Transverse colon (tissue), 4 donors: Measurements from ENCODE around the gene MYOM1. TPM values are rescaled to one million over a fixed set of nuclear protein-coding genes. Genes with fewer than 3 reads are reported as not detected.

ENCODE experiments used
- DNase-seq: peaks from one replicate; pipeline ENCODE4 v3.0.0-alpha.2; 2019
- H3K27ac ChIP-seq, 4 donors: fragments of 200-600 bp; sonication (generic); 2 replicates each; pipeline ENCODE4 v1.5.1; 2016 to 2018; ENCODE audit warnings: inconsistent platforms in 4 of 4
- H3K27me3 ChIP-seq: fragments of 200-600 bp; sonication (generic); 2 replicates; pipeline ENCODE4 v1.5.1; 2017; ENCODE audit warnings: inconsistent platforms
- H3K36me3 ChIP-seq, 4 donors: fragments of 200-600 bp; sonication (generic); 2 replicates each; pipeline ENCODE4 v1.5.1; 2017 to 2019; ENCODE audit warnings: inconsistent platforms in 4 of 4
- H3K4me1 ChIP-seq, 4 donors: fragments of 200-600 bp; sonication (generic); 2 replicates each; pipeline ENCODE4 v1.5.1; 2017 to 2020; ENCODE audit warnings: inconsistent platforms in 4 of 4
- H3K4me3 ChIP-seq, 4 donors: fragments of 200-600 bp; sonication (generic); 1 replicate in 1 of 4; 2 replicates in 3 of 4; pipeline versions ENCODE4 v1.5.1 to v1.6.1; 2017 to 2019; ENCODE audit warnings: inconsistent platforms in 4 of 4
- H3K9me3 ChIP-seq, 2 donors: fragments of 200-600 bp; sonication (generic); 2 replicates each; pipeline ENCODE4 v1.5.1; 2017 to 2019; ENCODE audit warnings: inconsistent platforms in 2 of 2
- CTCF ChIP-seq, 5 experiments: fragments of 200-600 bp in 3 of 5; fragments of 450-650 bp in 2 of 5; sonication (generic) in 3 of 5; IDR thresholded peaks; 1 replicate in 2 of 5; 2 replicates in 3 of 5; pipeline ENCODE4 v1.5.1; 2016 to 2017; ENCODE audit warnings: antibody characterized with exemption in 5 of 5, inconsistent platforms in 3 of 5, mild to moderate bottlenecking in 2 of 5, moderate library complexity in 1 of 5
- EP300 ChIP-seq: sonication (generic); formaldehyde crosslinking; IDR thresholded peaks from one replicate; pipeline ENCODE4 v1.6.1; 2017; ENCODE audit warnings: antibody characterized with exemption, low read depth
- POLR2A ChIP-seq: fragments of 450-650 bp; IDR thresholded peaks from one replicate; pipeline ENCODE4 v1.6.1; 2016; ENCODE audit warnings: antibody characterized with exemption, mild to moderate bottlenecking, moderate library complexity
- POLR2AphosphoS5 ChIP-seq, 3 donors: sonication (generic); formaldehyde crosslinking; IDR thresholded peaks; one replicate each; pipeline ENCODE4 v1.6.1; 2016; ENCODE audit warnings: antibody characterized with exemption in 3 of 3
- WGBS, 2 donors: methylation state at CpG; one replicate each; pipeline ENCODE4 v1.1.5; 2018; ENCODE audit warnings: low coverage in 1 of 2; 5-methylcytosine and 5-hydroxymethylcytosine counted together
- in situ Hi-C, 4 donors: fragments of 200-750 bp; cut with MboI; loops; one replicate each; pipeline versions ENCODE4 v1.15.0 to v1.15.1; 2017; ENCODE audit warnings: low sequenced_read_pairs in 3 of 4, low pct_ligation_motif_present in 1 of 4, low pct_unique_long_range_greater_than_20kb in 1 of 4
- intact Hi-C: fragments of 100-400 bp; cut with DNase I; formaldehyde crosslinking; loops from one replicate; pipeline ENCODE4 v1.15.1; 2023; ENCODE audit warnings: low total_unique reads
- total RNA-seq, 4 donors: library from RNA; depleted of rRNA; stranded (reverse); fragments of >200 nt; gene quantifications; one replicate each; pipeline ENCODE4 v1.1.0, GENCODE V29; 2016

MYOM1 gene
- total RNA-seq, 4 donors from 2014 or later, result 6.0 to 30.4 (median 7.7) TPM

GRCh38 chr18:3055186-3055728, 164.5 kb downstream of the MYOM1 start:
- no peak for DNase-seq
- Histone ChIP-seq H3K27ac (no peak overlapping the region), H3K36me3 (no peaks in the 10 kb centered on the region), H3K4me1 (peaks cover 0 to 31% (median 16%) of the 10 kb centered on the region in 4 donors), H3K9me3 (no peaks in the 10 kb centered on the region), H3K4me3 (no peak overlapping the region), H3K27me3 (no peaks in the 10 kb centered on the region)
- intact Hi-C loops (no loop called here), in situ Hi-C loops (loop anchor here in 2 of 4 donors (25.0 kb wide), 1 partner anchor 118 kb away; no protein-coding TSS in a partner anchor)
- no peak for TF ChIP-seq POLR2AphosphoS5 (IDR thresholded peaks at IDR 0.05)
- TF ChIP-seq POLR2A, result no peak
- no peak for TF ChIP-seq EP300
- no peak for TF ChIP-seq CTCF (IDR thresholded peaks at IDR 0.05)
- 58 to 63% methylated on average over 4 of the region's 4 CpGs for WGBS, 2 donors

- intact Hi-C loops, result no loop called here
- no peak for DNase-seq
- no peaks in the 10 kb centered on the region for H3K27me3 ChIP-seq
- no peak for TF ChIP-seq POLR2AphosphoS5 (IDR thresholded peaks at IDR 0.05)
- TF ChIP-seq POLR2A, result no peak
- no peak for TF ChIP-seq CTCF (IDR thresholded peaks at IDR 0.05)
- TF ChIP-seq EP300, result no peak
- H3K36me3 ChIP-seq, result no peaks in the 10 kb centered on the region
- 70% methylated on average over 3 of the region's 3 CpGs; no CpG with 5 or more reads in 1 of the 2 donors for WGBS, 2 donors
- no peak overlapping the region for H3K27ac ChIP-seq
- no peaks in the 10 kb centered on the region for H3K9me3 ChIP-seq
- in situ Hi-C loops, result loop anchor here in 2 of 4 donors (25.0 kb wide), 1 partner anchor 117 kb away; no protein-coding TSS in a partner anchor
- peaks cover 0 to 31% (median 16%) of the 10 kb centered on the region in 4 donors for H3K4me1 ChIP-seq
- no peak overlapping the region for H3K4me3 ChIP-seq
Measured at GRCh38 chr18:3054780-3055179, 165.0 kb downstream of the MYOM1 start.

GRCh38 chr18:3054214-3054613, 165.6 kb downstream of the MYOM1 start:
- Histone ChIP-seq H3K27ac (no peak overlapping the region), H3K4me3 (no peak overlapping the region), H3K9me3 (no peaks in the 10 kb centered on the region), H3K36me3 (no peaks in the 10 kb centered on the region), H3K27me3 (no peaks in the 10 kb centered on the region), H3K4me1 (peaks cover 0 to 26% (median 14%) of the 10 kb centered on the region in 4 donors)
- in situ Hi-C loops, result loop anchor here in 2 of 4 donors (25.0 kb wide), 1 partner anchor 117 kb away; no protein-coding TSS in a partner anchor
- intact Hi-C loops, result no loop called here
- DNase-seq, result no peak
- no peak for TF ChIP-seq EP300
- TF ChIP-seq CTCF (IDR thresholded peaks at IDR 0.05), result no peak
- 97 to 100% methylated on average over 3 to 6 of the region's 6 CpGs for WGBS, 2 donors

- Histone ChIP-seq H3K4me1 (peaks cover 0 to 17% (median 11%) of the 10 kb centered on the region in 4 donors), H3K36me3 (no peaks in the 10 kb centered on the region), H3K9me3 (no peaks in the 10 kb centered on the region), H3K4me3 (no peak overlapping the region), H3K27me3 (no peaks in the 10 kb centered on the region), H3K27ac (peak overlapping the region in 3 of 4 donors; percentile 82 to 88 (median 82))
- WGBS, 2 donors, result 98% methylated on average over 4 of the region's 4 CpGs
- intact Hi-C loops (no loop called here), in situ Hi-C loops (loop anchor here in 2 of 4 donors (25.0 kb wide), 1 partner anchor 116 kb away; no protein-coding TSS in a partner anchor)
- TF ChIP-seq POLR2A (no peak), POLR2AphosphoS5 (IDR thresholded peaks at IDR 0.05) (no peak), EP300 (no peak), CTCF (IDR thresholded peaks at IDR 0.05) (no peak)
- no peak for DNase-seq
Measured at GRCh38 chr18:3053081-3053480, 166.7 kb downstream of the MYOM1 start.
